Body of pancreas (tissue), 4 donors: ENCODE measurements around the gene FOSB. TPM values are rescaled to one million over a fixed set of nuclear protein-coding genes. Genes with fewer than 3 reads are reported as not detected.

Source experiments
- ATAC-seq: fragments of 150-250 bp; one replicate; pipeline ENCODE4 v1.9.1; 2016
- DNase-seq, 4 donors: peaks; one replicate each; pipeline ENCODE4 v3.0.0-alpha.2; 2019
- H3K27ac ChIP-seq, 4 donors: fragments of 200-600 bp; sonication (generic); 1 replicate in 3 of 4; 2 replicates in 1 of 4; pipeline versions ENCODE4 v1.5.1 to v1.6.1; 2016 to 2019; ENCODE audit warnings: mild to moderate bottlenecking in 1 of 4, mixed read lengths in 1 of 4, moderate library complexity in 1 of 4
- H3K27me3 ChIP-seq, 2 donors: fragments of 200-600 bp; sonication (generic); one replicate each; pipeline ENCODE4 v1.6.0; 2016; ENCODE audit warnings: mild to moderate bottlenecking in 1 of 2
- H3K36me3 ChIP-seq, 2 donors: fragments of 200-600 bp; sonication (generic); replicated peaks in 1 of 2; 2 replicates each; pipeline ENCODE4 v1.5.1; 2016; ENCODE audit warnings: low read depth in 2 of 2; ENCODE audit not compliant: insufficient read depth in 1 of 2
- H3K4me1 ChIP-seq: fragments of 200-600 bp; sonication (generic); one replicate; pipeline ENCODE4 v1.6.0; 2016
- H3K4me3 ChIP-seq, 2 donors: fragments of 200-600 bp; sonication (generic); 1 replicate in 1 of 2; 2 replicates in 1 of 2; pipeline ENCODE4 v1.5.1; 2016 to 2019
- H3K9me3 ChIP-seq, 3 donors: fragments of 200-600 bp; sonication (generic); 1 replicate in 2 of 3; 2 replicates in 1 of 3; pipeline ENCODE4 v1.5.1; 2016
- POLR2A ChIP-seq, 3 donors: fragments of 450-650 bp; IDR thresholded peaks; one replicate each; pipeline ENCODE4 v1.6.1; 2016; ENCODE audit warnings: antibody characterized with exemption in 3 of 3, mild to moderate bottlenecking in 2 of 3
- WGBS, 2 donors: methylation state at CpG; one replicate each; pipeline ENCODE4 v1.1.5; 2017; 5-methylcytosine and 5-hydroxymethylcytosine counted together
- intact Hi-C: fragments of 100-400 bp; cut with DNase I; formaldehyde crosslinking; loops from one replicate; pipeline ENCODE4 v1.15.1; 2023
- microRNA-seq, 2 donors: library from miRNA; unstranded; fragments of <30 nt; microRNA quantifications; one replicate each; pipeline ENCODE4, GENCODE V29; 2016; ENCODE audit warnings: borderline number of aligned reads in 2 of 2, borderline replicate concordance in 2 of 2
- small RNA-seq: library from RNA; depleted of rRNA; stranded (forward); fragments of <200 nt; gene quantifications from one replicate; pipeline ENCODE3, GENCODE V24; 2016
- total RNA-seq, 2 donors: library from RNA; depleted of rRNA; stranded (reverse); fragments of >200 nt; gene quantifications; one replicate each; pipeline ENCODE4 v1.1.0, GENCODE V29; 2016
- TF ChIP-seq, protein P1 (sequence below), 7 experiments: fragments of 450-650 bp in 4 of 7; fragments of 200-600 bp in 3 of 7; sonication (generic) in 3 of 7; IDR thresholded peaks; one replicate each; pipeline ENCODE4 v1.5.1; 2016 to 2019; ENCODE audit warnings: antibody characterized with exemption in 7 of 7

FOSB gene
- total RNA-seq, 2 donors from 2014 or later = 4.2 to 84.7 TPM

- intact Hi-C loops = loop anchor here (10.0 kb wide), 1 partner anchor 120 kb away; no protein-coding TSS in a partner anchor
- DNase-seq (peak; percentile 77 to 87 (median 86)), ATAC-seq (peak; percentile 69)
- peaks cover 45% of the 10 kb centered on the region for H3K4me1 ChIP-seq
- peaks cover 0 to 2% of the 10 kb centered on the region in 2 donors for H3K36me3 ChIP-seq
- H3K27ac ChIP-seq = peak overlapping the region; percentile 34 to 79 (median 52)
- no peaks in the 10 kb centered on the region for H3K27me3 ChIP-seq
- H3K4me3 ChIP-seq = no peak overlapping the region
- no peaks in the 10 kb centered on the region for H3K9me3 ChIP-seq
- WGBS, 2 donors = 41 to 46% methylated on average over 13 to 15 of the region's 15 CpGs
- TF ChIP-seq POLR2A (IDR thresholded peaks at IDR 0.05) = no peak
- TF ChIP-seq, protein P1, sequence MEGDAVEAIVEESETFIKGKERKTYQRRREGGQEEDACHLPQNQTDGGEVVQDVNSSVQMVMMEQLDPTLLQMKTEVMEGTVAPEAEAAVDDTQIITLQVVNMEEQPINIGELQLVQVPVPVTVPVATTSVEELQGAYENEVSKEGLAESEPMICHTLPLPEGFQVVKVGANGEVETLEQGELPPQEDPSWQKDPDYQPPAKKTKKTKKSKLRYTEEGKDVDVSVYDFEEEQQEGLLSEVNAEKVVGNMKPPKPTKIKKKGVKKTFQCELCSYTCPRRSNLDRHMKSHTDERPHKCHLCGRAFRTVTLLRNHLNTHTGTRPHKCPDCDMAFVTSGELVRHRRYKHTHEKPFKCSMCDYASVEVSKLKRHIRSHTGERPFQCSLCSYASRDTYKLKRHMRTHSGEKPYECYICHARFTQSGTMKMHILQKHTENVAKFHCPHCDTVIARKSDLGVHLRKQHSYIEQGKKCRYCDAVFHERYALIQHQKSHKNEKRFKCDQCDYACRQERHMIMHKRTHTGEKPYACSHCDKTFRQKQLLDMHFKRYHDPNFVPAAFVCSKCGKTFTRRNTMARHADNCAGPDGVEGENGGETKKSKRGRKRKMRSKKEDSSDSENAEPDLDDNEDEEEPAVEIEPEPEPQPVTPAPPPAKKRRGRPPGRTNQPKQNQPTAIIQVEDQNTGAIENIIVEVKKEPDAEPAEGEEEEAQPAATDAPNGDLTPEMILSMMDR (IDR thresholded peaks at IDR 0.05) = no peak
These were observed 56.9 kb downstream of the FOSB start for GRCh38 chr19:45524575-45525129.

Small RNA genes lying within 50 kb of the gene (microRNA-seq; reads per million reads assigned to microRNA genes)
- 0 reads per million in 2 donors for gene MIR6088

Small RNA genes lying within 50 kb of the gene (small RNA-seq; reads per million reads assigned to genes)
- not detected for gene MIR6088

Other genes with a start within 250 kb of the FOSB start
- 1 to 10 TPM; 4.2 to 6.9 TPM for gene EXOC3L2, start 222.6 kb upstream of the FOSB start, total RNA-seq
- gene MARK4, start 216.7 kb upstream of the FOSB start, total RNA-seq = 10 to 100 TPM in 1 of 2 donors, 1 to 10 TPM in 1; 9.2 to 12.5 TPM
- gene CKM, start 145.1 kb upstream of the FOSB start, total RNA-seq = not detected
- gene KLC3, start 127.2 kb upstream of the FOSB start, total RNA-seq = 10 to 100 TPM in 1 of 2 donors, 1 to 10 TPM in 1; 1.3 to 11.7 TPM
- 10 to 100 TPM in 1 of 2 donors, 1 to 10 TPM in 1; 7.8 to 29.3 TPM for gene ERCC2, start 97.4 kb upstream of the FOSB start, total RNA-seq
- 10 to 100 TPM; 26.4 to 32.9 TPM for gene PPP1R13L, start 62.9 kb upstream of the FOSB start, total RNA-seq
- 1 to 10 TPM; 1.8 to 2.0 TPM for gene POLR1G, start 61.4 kb upstream of the FOSB start, total RNA-seq
- gene ERCC1, start 44.1 kb upstream of the FOSB start, total RNA-seq = 10 to 100 TPM; 91.3 to 97.9 TPM
- 1 to 10 TPM; 2.9 to 5.6 TPM for gene RTN2, start 29.1 kb downstream of the FOSB start, total RNA-seq
- gene PPM1N, start 30.4 kb downstream of the FOSB start, total RNA-seq = not detected
- 10 to 100 TPM; 27.0 to 29.7 TPM for gene VASP, start 39.5 kb downstream of the FOSB start, total RNA-seq
- gene OPA3, start 116.8 kb downstream of the FOSB start, total RNA-seq = 10 to 100 TPM in 1 of 2 donors, 1 to 10 TPM in 1; 4.2 to 22.7 TPM
- 1 to 10 TPM in 1 of 2 donors, under 1 TPM in 1; 0.99 to 1.3 TPM for gene GPR4, start 134.2 kb downstream of the FOSB start, total RNA-seq
- 10 to 100 TPM; 25.7 to 60.6 TPM for gene EML2, start 171.4 kb downstream of the FOSB start, total RNA-seq
- gene GIPR, start 200.2 kb downstream of the FOSB start, total RNA-seq = 1 to 10 TPM; 3.9 to 9.2 TPM
- gene SNRPD2, start 224.0 kb downstream of the FOSB start, total RNA-seq = 10 to 100 TPM; 25.1 to 66.4 TPM
- 1 to 10 TPM; 2.1 to 4.0 TPM for gene QPCTL, start 224.7 kb downstream of the FOSB start, total RNA-seq